ENCODE data around the gene SP8.
"Not testable (repeated sequence)": the region's sequence is repeated elsewhere in the genome, so short reads cannot be mapped to it uniquely, and the experiment has no call there.

Gene SP8

GRCh38 chr7:20786779-20787659 is at the start of gene SP8:
Gene SP8 (minus strand): TSS chr7:20786886. CDS start chr7:20786798, 88 bp downstream.
- no peak for DNase-seq (ENCODE audit: low read depth)

- not testable (repeated sequence) for DNase-seq (ENCODE audit: low read depth)
These were observed 49.7 kb upstream of the SP8 start for GRCh38 chr7:20836424-20836823.

GRCh38 chr7:20835111-20835750 is 48.5 kb upstream of the SP8 start:
- no peak for DNase-seq (ENCODE audit: low read depth)

- no peak for DNase-seq (ENCODE audit: low read depth)
These were observed 48.0 kb upstream of the SP8 start for GRCh38 chr7:20834656-20835055.

- no peak for DNase-seq (ENCODE audit: low read depth)
These were observed 45.3 kb upstream of the SP8 start for GRCh38 chr7:20831956-20832355.

GRCh38 chr7:20831451-20831850 is 44.8 kb upstream of the SP8 start:
- no peak for DNase-seq (ENCODE audit: low read depth)

- no peak for DNase-seq (ENCODE audit: low read depth)
These were observed 42.3 kb upstream of the SP8 start for GRCh38 chr7:20828947-20829346.

GRCh38 chr7:20827172-20827571 is 40.5 kb upstream of the SP8 start:
- DNase-seq (ENCODE audit: low read depth), result no peak

- no peak for DNase-seq (ENCODE audit: low read depth)
These were observed 39.6 kb upstream of the SP8 start for GRCh38 chr7:20826243-20826642.

- DNase-seq (ENCODE audit: low read depth), result no peak
These were observed 38.9 kb upstream of the SP8 start for GRCh38 chr7:20825555-20825954.

- DNase-seq (ENCODE audit: low read depth), result not testable (repeated sequence)
These were observed 34.7 kb upstream of the SP8 start for GRCh38 chr7:20821390-20821789.

GRCh38 chr7:20816372-20816959 is 29.8 kb upstream of the SP8 start:
- DNase-seq (ENCODE audit: low read depth), result no peak

GRCh38 chr7:20804345-20804744 is 17.7 kb upstream of the SP8 start:
- no peak for DNase-seq (ENCODE audit: low read depth)

- DNase-seq (ENCODE audit: low read depth), result no peak
These were observed 13.1 kb upstream of the SP8 start for GRCh38 chr7:20799566-20800366.

GRCh38 chr7:20798694-20799121 is 12.0 kb upstream of the SP8 start:
- no peak for DNase-seq (ENCODE audit: low read depth)

GRCh38 chr7:20798081-20798693 is 11.5 kb upstream of the SP8 start:
- no peak for DNase-seq (ENCODE audit: low read depth)

GRCh38 chr7:20797462-20798080 is 10.9 kb upstream of the SP8 start:
- DNase-seq (ENCODE audit: low read depth), result no peak

GRCh38 chr7:20797042-20797461 is 10.4 kb upstream of the SP8 start:
- no peak for DNase-seq (ENCODE audit: low read depth)

GRCh38 chr7:20796500-20796899 is 9.8 kb upstream of the SP8 start:
- DNase-seq (ENCODE audit: low read depth), result no peak

- DNase-seq (ENCODE audit: low read depth), result no peak
These were observed 9.2 kb upstream of the SP8 start for GRCh38 chr7:20795881-20796280.

- no peak for DNase-seq (ENCODE audit: low read depth)
These were observed 8.7 kb upstream of the SP8 start for GRCh38 chr7:20795361-20795760.
